Measurements from ENCODE around the gene DNAJC22.

Gene DNAJC22

DNA sequence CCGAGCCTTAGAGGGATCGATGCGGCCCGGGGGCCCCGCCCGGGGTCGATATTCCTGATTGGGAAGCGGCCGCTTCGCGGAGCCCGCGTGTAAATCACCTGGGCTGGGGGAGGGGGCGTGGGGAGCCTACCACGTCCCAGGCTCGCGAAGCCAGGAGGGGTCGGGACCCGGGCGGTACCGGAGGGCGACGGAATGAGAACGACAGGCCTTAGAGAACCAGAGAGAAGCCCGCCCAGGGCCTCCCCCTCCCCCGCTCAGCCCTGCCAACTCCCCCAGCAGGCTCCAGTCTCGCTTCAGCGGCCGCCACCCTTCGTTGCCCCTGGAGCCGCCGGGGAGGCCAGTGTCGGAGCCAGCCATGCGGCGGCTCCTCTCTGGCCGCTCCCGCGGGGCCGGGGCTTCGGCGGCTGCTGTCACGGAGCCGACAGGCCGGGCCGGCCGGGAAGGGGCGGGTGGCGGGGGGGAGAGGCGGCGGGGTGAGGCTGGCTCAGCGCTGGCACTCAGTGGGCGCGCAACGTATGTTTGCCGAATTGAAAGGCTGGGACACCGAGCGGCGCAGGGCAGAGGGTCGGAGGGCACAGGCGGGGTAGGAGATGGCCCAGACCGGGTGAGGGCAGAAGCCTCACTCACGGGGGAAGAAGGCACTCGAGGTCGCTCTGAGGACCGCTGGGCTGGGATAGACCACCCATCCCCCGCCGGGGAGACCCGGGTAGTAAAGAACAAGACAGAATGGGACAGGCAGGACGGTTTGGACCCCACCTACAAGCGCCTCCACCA, 1.4 kb upstream of the DNAJC22 start:
- DNase-seq = peak; percentile 42

DNA sequence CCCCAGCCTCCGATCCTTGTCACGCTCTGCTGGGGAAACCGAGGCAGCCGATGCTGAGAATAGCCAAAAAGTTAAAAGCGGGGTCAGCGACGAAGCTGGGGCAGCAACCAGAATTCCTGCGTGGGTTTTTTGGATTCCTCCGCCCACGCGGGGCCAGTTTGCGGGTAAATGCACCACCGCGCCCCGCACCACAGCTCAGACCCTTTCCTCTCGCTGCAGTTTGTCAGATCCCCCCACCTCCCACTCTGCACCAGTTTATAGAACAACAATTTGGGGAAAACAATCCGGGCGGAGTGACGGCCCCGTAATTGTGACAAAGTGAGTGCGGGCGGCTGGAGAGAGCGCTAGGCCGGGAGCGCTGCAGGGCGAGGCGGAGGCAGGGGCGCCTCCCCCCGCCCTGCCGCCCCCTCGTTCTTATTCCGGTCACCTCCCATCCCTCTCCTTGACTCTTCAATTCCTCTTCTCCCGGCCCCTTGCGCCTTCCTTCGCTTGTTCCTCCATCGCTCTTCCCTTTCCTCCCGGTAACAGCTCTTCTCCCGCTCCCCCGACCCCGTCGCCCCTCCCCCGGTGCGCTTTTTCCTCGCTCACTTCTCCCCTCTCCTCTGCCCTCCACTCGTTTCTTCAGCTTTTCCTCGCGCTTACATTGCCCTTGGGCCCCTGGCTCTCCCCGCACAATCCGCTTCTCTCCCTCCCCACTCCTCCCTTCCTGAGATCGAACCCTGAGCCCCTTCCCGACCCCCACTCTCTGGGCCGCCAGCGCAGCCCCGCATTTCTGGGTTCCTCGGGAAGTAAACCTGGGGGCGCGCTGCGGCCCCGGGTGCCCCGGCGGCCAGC, 646 bp upstream of the DNAJC22 start:
- DNase-seq = no peak

DNA sequence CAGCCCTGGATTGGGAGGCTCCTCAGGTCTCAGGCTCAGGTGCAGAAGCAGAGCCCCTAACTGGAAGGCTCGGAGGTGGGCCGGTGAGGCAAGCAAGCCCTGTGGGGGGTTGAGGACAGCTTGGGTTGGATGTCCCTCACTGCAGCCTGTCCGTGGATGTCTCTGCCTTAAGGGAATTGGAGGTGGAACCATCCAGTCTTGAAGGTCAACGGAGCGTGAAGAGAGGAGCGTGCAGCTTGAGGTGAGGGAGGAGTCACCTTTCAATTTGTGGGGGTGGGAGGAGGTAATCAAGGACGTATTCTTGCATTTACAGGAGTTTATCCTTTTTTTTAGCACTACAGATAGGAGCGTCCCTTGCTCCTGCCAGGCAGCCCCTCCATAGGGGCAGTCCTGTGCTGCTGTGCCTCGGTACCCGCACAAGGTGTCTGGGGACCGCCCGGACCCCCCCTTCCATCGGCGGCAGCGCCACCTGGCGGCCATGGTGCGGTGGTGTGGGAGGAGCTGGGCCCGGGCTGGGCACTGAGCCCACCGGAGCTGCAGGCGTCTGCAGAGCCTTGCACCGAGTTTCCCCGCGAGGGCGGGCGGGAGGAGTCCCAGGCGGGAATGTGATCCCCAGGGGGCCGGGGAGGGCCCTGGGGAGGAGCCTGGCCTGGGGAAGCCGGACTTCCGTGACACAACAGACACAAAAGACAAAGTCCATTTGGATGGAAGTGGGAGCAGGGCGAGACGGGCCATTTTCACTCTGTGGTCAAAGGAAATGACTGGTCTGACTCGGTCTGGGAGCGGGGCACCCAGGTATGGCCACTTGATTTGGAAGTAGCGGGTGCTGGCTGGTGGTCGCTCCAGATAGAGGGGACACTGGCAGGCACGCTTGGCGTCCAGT, 864 bp downstream of the DNAJC22 start:
- peak; percentile 83 for DNase-seq

DNA sequence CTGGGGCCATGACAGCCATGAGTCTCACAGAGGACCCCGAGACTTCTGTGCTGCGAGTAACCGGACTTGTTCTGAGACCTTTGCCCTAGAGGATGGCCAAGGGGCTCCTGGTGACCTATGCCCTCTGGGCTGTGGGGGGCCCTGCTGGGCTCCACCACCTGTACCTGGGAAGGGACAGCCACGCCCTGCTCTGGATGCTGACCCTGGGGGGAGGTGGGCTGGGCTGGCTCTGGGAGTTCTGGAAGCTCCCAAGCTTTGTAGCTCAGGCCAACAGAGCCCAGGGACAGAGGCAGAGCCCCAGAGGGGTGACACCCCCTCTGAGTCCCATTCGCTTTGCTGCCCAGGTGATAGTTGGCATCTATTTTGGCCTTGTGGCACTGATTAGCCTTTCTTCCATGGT, 2.1 kb downstream of the DNAJC22 start:
- DNase-seq = no peak

DNA sequence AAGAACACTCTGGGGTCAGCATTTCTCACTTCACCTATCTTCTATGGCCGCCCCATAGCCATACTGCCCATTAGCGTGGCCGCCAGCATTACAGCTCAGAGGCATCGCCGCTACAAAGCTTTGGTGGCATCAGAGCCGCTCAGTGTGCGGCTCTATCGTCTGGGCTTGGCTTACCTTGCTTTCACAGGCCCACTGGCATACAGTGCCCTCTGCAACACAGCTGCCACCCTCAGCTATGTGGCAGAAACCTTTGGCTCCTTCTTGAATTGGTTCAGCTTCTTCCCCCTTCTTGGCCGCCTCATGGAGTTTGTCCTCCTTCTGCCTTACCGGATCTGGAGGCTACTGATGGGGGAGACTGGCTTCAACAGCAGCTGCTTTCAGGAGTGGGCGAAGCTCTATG, 2.6 kb downstream of the DNAJC22 start:
- DNase-seq = no peak

DNA sequence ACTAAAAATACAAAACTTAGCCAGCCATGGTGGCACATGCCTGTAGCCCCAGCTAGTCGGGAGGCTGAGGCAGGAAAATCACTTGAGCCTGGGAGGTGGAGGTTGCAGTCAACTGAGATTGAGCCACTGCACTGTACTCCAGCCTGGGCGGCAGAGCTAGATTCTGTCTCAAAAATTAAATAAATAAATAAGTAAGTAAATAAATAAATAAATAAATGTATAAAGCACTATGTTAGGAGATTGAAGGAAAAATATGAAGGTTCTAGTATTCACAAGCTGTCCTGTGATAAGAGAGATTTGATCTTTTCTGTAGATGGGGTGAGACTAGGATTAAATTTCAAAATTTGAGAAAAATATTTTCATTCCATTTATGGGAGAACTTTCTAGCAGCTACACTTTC, 5.7 kb downstream of the DNAJC22 start:
- DNase-seq = no peak

DNA sequence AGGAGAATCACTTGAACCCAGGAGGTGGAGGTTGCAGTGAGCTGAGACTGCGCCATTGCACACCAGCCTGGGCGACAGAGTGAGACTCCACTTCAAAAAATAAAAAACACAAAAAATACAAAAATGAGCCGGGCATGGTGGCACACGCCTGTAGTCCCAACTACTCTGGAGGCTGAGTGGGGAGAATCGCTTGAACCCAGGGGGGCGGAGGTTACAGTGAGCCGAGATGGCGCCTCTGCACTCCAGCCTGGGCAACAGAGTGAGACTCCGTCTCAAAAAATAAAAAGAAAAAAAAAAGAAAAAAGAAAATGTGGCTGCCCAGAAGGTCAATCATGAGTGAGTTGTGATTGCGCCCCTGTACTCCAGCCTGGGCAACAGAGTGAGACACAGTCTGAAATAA, 9.2 kb downstream of the DNAJC22 start:
- DNase-seq = no peak

DNA sequence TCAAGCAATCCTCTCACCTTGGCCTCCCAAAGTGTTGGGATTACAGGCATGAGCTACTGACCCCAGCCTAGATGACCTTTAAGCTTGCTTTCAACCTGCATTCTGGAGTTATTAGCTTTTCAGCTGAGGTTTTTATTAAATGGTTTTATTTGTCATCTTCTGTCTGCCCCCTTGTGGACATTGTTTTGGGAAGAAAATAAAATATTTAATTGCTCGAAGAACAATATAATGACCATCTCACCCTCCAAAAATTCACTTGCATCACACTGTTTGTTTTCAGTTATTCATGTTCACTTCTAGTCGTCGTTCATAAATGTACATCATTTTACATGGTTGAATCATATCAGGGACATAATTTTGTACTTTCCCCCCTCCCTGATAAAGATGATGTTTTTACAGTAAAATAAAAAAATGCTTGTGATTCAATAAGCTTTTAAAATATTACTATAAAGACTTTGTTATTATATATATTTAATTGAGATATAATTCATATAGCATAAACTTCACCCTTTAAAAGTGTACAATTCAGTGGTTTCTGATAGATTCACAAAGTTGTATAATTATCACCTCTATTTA, 10.5 kb downstream of the DNAJC22 start:
- peak; percentile 34 for DNase-seq

DNA sequence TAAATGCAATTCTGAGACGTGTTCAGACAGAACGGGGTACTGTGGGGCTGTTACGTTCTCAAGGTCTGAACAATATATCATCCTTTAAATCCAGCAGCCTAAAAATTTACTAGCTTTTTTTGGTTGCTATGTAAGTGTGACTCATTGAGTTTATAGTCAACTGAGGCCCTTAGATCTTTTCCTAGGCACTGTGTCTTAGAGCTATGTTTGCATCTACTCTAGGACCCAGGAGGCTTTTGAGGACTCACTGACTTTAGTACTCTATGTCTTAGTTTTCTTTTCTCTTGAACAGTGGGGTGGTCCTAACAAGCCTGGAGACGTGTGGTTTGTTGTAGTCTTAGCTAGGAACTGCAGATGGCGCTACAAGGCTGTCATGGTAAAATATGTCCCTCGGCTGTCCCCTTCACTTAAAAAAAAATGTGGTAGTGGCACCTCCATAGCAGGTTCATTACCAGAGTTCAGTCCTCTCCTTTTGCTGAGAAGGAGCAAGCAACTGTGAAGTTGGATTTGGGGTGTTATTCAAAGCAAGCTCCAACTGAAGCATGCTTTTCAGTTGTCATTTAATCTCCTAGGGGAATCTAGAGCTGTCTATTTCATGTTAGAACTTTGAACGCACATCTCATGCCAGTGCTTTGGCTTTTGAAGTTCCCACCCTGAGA, 11.9 kb downstream of the DNAJC22 start:
- peak; percentile 56 for DNase-seq

DNA sequence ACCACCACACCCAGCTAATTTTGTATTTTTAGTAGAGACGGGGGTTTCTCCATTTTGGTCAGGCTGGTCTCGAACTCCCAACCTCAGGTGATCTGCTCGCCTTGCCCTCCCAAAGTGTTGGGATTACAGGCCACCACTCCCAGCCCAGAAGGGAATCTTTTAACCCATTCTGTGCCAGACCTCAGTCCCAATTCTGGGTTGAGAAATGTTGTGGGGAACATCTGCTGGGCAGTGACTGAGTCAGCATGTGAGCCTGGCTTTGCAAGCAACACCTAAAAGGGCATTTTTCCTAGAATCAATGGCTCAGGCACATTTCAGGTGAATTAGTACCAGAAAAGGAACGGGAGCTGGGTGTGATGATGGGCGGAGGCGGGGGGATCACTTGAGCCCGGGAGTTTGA, 13.0 kb downstream of the DNAJC22 start:
- no peak for DNase-seq

DNA sequence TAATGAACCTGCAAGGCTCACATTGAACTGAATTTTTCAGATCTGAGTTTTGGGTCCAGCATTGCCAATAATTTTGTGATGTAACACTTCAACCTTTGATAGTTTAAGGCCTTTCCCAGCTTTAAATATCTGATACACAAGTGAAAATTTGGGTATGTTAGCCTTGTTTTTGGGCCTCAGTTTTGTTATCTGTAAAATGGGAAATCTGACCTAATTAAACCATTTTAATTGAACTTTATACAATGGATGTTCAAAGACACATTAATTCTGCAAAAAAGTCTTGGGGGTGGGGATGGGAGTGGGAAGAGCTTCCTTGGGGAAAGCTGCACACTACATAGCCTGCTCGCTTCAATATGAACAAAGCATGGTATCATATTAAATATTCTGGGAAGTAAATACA, 15.4 kb downstream of the DNAJC22 start:
- DNase-seq = no peak

DNA sequence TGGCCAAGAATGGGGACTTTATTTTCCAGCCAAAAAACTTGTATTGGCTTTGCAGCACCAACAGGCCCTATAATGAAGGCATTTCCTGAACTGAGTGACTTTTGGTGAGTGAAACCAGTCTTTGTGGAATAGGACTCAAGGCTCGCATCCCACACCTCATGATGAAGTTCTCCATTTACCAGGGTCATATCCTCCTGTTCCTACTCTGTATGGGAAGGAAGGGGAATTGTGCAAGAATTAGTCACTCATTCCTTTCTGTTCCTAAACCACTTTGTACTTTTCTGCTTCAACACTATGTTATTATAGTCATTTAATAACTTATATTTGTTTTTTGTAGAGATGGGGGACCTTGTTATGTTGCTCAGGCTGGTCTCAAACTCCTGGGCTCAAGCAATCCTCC, 18.3 kb downstream of the DNAJC22 start:
- no peak for DNase-seq

DNA sequence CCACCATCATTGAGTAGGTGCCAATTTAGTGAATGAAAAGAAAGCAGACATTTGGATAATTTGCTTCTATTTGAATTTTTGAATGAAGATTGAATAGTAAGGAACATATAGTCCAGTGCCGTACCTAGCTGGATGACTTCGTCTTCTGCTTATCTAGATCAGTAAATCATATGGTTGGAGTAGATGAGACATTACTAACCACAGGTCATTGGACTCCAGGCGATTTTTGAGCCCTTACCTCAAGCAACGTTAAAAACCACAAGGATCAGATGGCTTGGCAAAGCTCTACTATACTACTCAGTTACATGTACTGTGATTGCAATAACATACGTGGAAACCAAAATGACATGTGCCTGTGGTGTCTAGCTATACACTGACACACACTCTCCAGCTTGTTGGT, 18.9 kb downstream of the DNAJC22 start:
- no peak for DNase-seq

DNA sequence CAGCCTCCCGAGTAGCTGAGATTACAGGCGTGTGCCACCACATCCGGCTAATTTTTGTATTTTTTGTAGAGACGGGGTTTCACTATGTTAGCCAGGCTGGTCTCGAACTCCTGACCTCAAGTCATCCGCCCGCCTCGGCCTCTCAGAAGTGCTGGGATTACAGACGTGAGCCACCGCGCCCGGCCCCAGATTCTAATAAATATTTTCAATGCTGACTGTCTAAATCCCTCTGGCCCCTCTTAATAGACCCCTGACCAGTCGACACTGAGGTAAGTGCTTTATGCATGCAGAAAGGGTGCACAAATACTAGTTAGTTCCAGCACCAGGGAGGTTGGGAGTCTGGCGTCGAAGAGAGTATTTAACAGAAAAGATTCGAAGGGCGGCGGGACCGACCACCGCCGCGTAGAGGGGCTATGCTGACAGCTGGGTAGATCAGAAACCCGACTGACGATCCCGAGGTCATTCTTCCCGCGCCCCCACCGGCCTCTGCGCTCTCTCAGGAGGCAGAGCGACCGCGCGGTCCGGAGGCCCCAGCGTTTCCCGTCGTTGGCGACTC, 19.5 kb downstream of the DNAJC22 start:
- no peak for DNase-seq

DNA sequence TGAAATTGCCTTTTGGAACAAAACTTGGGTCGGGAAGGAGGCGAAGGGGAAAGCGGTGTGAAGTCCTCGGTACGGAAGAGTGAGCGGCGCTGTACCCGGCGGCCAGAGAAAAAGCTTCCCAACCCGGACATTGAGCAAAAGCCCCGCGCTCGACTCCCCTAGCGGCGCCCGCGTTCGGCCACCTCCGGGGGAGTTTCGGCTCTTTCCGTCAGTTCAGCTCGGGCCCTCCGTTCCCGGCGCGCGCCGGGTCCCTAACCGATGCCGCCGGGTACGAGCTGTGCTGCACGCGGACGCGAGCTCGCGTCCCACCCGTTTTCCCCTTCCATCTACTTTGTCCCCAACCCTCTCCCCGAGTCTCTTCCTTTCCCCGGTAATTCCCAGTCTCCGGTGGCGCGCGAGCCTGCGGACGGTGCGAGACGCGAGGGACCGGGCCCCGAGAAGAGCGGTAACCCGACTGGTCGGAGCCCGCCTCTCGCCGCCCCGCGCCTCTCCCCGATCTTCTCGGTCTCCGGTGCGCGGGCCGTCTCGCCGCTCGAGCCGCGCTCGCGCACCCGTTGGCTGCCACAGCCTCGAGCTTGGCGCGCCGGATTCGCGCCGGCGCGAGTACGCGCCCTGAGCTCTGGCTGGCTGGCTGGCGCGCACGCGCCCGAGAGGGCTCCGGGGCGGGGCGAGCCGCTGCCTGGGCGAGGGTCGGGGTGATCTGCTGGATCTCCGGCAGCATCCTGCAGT, 20.1 kb downstream of the DNAJC22 start:
- peak; percentile 93 for DNase-seq

DNA sequence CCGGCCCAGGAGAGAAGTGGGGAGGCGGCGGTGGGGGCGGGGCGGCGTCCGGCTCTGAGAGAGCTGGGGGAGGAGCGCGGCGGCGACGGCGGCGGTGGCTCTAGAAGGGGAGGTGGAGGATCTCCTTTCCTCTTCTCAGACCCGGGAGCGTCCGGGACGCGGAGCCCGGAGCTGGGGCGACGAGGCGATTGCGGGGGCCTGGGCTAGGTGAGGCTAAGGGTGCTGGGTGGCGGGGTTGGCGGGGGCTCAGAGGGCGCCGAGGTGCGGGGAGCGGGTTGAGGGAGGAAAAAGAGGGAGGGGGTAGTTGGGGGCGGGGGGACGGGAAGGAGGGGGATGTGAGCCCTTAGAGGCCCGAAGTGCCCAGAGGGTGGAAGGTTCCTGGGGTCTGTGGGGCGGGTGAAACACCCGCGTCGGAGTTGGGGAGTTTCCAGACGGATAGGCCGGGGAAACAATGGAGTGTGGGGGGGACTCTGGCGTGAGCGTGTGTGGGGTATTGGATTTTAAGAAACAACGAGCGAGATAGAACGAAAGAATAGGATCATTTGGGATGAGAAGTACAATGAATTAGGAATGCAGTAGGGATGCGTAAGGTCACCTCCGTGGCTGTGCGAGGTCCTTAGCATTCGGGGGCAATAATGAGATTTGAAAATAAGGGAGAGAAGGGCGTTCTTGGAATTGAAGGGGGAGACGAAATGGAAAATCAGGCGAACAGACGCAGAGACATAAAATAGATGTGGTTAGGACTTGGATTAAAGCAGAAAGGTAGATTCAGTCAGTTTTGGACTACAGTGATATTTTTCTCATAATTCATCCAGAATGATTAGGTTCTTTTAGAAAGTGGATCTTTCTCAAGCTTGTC, 20.9 kb downstream of the DNAJC22 start, which contains the start of gene SPATS2:
Gene SPATS2, plus strand, starts transcription at position 82 of the 859 bp plus-strand sequence. CDS start 93,551 bp downstream, outside the sequence.
- DNase-seq = peak; percentile 45

DNA sequence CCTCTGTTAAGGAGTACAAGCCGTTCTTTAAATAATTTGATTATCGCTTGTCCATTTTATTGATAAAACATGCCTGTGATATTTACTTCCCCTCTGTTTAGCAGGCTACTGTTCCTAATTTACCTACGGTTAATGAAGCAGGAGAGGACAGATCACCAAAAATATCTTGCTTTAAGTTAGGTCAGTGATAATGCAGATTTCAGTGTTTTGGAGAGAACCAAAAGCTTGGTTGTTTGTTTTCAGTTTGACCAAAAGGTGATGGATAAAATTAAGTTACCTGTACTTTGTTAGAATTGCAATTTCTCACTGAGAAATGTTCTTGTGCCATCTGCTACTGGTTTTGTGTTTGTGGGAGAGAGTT, 21.5 kb downstream of the DNAJC22 start:
- DNase-seq = no peak

DNA sequence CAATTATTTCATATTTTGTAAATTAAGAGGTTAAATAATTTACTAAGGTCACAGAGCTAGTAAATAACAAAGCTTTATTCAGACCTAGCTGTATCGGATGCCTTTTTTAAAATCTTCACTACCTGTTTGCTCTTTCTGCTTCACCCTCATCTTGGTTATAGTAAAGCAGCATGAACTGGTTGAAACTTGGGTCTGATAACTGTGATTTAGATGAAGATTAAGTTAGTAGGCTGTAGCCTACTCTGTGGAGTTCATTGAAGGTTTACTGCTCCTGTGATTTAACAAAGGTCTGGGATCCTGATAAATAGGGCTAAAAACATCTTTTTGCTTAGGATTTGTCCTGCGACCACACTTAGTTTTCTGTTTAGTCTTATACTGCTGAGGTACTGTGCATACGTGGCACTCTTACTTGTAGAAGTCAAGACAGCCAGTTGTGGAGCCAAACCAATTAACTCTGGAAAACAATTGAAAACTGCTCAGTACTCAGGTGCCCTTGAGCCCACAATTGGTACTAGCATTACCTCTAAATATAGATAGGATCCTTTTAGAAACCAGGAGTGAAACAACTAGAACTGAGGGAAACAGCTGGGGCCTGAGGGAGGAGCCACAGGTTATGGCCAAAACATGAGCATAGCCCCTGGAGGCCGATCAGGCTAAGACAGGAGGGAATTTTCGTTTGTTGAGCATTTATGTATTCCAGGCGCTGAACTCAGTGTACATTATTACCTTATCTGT, 22.9 kb downstream of the DNAJC22 start:
- DNase-seq = peak; percentile 14

DNA sequence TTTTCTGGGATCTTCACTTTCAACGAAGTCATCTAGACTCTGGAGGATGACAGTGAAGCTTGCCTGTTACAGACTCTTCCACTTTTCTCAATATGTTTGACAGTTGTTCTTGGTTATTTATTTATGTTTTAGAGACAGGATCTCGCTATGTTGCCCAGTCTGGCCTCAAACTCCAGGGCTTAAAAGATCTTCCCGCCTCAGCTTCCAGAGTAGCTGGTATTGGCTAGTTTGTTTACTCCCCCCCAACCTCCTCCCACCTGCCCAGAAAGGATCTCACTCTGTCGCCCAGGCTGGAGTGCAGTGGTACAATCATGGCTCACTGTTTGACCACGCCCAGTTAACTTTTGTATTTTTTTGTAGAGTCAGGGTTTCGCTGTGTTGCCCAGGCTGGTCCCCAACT, 23.9 kb downstream of the DNAJC22 start:
- no peak for DNase-seq

DNA sequence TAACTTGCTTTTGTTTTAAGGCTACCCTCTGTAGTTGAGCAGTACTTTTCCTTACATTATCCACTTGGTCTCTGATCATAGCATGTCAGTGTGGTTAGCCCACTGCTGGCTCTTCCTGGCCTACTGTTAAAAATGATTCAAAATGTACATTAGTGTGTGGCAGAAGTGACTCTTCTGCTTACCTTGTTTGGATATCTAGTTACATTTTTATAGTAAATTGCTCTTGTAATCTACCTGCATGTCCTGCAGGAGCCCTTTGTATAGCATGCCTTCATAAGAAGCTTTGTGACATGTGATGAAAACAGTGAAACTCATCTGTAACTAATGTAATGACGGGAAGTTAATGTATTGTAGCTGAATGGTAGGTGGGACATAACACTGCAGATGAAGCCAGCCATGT, 28.7 kb downstream of the DNAJC22 start:
- DNase-seq = no peak
